HG02970 (cell line): ENCODE data around the gene CARD19.

Experiments
- ATAC-seq: cut with Tn5 transposase; IDR thresholded peaks from one replicate; pipeline ENCODE4 v1.9.1; 2021; ENCODE audit warnings: mild to moderate bottlenecking, moderate library complexity, moderate number of reproducible peaks; ENCODE audit not compliant: unreplicated experiment, low FRiP score

The CARD19 gene

DNA sequence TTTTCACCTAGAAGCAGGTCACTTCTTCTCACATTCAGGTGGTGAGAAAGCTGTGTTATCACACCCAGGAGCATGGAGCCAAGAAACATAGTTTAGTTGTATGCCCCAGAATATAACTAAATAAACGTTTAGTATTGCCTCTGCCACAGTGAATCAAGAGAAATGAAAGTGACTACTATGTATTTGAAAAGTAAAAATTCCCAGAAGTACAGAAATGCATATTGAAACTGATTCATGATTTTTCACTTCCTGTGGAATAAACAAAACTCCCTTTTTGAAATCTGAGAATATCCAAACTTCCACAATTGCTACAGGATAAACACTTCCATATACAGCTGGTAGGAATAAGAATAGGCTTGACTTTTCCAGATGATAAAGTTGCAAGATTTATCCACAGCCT is 53.3 kb downstream of the CARD19 start:
- no peak for ATAC-seq

GRCh38 chr9:93151097-93151784 is 55.2 kb downstream of the CARD19 start:
- ATAC-seq = no peak

GRCh38 chr9:93154293-93154903 is 58.4 kb downstream of the CARD19 start:
- no peak for ATAC-seq

DNA sequence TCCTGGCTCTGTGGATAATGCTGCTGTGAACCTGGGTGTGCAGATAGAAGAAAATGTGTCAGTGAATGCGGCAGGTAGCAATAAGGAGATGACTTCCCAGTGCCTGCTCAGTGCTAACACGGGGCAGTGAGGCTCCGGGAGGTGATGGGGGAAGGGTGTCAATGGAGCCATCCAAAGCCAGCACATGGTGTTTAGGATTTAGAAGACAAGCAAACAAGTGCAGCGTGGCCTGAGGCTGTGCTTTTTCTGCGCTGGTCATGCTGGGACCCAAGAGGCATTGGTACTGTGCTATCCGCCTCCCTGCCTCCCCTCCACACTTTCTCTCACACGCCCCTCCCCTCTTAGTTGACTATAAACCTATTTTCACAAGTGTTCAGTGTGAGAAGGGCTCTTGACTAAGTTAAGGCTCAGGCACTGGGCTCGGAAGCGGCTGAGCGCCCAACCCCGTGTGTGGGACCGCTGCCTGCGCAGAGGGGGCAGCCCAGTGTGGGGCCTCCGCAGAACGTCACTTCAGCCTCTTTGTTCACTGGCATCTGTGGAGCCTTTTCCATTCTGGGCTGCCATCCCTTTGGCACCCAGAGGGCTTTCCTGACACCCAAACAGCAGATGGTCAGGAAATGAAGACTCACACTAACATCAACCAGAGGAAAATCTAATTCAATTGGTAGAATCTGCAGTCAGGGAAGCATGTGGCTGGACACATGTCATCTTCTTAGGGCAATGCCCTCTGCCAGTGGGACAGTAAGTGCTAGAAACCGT is 59.9 kb downstream of the CARD19 start:
- ATAC-seq = no peak

GRCh38 chr9:93156475-93157008 is 60.5 kb downstream of the CARD19 start:
- ATAC-seq = no peak

DNA sequence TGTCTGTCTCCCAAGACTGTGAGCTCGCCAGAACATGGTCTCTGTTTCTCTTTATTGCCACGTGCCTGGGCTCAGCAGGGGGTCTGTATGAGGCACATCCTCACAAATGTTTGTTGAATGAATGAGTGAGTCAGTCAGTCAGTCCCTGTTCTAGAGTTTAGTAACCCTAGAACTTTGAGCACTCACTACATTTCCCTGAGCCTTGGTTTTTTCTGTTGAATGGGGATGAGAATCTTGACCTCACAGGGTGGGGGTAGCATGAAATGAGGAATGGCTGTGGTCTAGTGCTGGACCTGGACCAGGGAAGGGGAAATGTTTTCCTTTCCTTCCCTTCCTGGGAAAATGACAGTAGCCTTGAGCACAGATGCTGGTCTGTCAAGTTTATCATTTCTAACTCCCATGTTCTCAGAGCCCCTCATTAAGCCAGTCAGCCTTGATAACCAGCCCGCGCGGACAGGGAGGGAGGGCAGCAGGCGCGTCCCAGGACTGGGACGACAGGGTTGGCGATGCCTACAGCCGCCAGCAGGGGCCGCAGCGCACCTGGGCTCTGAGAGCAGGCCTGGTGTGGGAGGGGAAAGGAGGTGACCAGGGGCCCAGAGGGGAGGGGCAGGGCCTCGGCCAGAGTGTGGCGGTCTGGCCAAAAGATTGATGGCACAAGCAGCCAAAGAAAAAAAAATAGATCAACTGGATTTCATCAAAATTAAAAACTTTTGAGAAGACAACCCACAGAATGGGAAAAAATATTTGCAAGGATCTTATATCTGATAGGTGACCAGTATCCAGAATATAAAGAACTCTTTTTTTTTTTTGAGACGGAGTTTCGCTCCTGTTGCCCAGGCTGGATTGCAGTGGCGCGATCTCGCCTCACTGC is 63.8 kb downstream of the CARD19 start:
- ATAC-seq = no peak

DNA sequence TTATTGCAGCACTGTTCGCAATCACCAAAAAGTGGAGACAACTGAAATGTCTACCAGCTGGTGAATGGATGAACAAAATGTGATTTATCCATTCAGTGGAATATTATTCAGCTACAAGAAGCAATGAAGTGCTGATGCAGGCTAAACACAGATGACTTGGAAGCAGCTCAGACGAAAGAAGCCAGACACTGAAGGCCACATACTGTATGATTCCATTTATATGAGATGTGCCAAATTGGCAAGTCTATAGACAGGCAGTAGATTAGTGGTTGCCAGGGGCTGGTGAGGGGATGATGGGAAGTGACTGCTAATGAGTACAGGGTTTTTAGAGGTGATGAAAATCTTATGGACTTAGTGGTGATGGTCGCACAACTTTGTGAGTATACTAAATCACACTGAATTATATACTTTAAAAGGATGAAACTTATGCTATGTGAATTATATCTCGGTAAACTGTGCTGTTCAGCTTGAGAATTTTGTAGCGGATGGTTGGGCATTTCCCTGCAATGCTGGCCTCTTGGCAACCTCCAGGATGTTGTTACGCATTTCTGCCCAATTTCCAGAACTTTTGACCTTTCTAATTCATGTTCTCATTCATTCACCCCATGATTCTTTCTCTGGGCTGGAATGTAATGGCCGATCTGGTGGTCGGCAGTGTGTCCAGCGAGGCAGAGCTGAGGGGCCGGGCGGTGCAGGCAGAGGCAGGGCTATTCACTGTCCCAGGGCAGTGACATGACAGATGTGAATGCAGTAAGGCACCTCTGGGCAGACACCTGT is 66.0 kb downstream of the CARD19 start:
- no peak for ATAC-seq
